ENCODE data around the gene CIB4. TPM values are rescaled to one million over a fixed set of nuclear protein-coding genes. Genes with fewer than 3 reads are reported as not detected.

Gene CIB4
- total and polyA plus RNA-seq, 9 donors: 3.9 TPM; not detected in 8

DNA sequence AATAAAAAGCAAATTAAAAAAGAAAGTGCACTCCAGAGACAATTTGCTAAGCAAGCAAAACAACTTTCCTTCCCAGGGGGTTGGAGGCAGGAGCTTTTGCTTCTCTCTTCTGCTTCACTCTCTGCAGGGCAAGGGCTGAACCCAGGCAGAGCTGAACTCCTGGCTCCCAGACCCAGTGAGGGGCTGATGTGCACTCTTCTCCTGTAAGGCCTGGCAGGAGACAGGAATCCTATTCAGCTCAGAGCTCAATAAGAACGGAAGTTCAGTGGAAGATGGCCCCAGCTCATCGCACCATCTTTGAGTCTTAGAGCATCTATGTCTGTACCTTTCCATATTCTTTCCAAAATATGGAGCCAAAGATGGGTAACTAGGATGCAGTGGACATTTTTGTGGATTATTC is 29.1 kb downstream of the CIB4 start:
- no peak for DNase-seq
- TF ChIP-seq EP300 (IDR thresholded peaks at IDR 0.05) (no peak), CTCF (IDR thresholded peaks at IDR 0.05) (no peak), POLR2A (IDR thresholded peaks at IDR 0.05) (no peak)
- Histone ChIP-seq H3K4me3 (no peak overlapping the region), H3K36me3 (no peaks in the 10 kb centered on the region), H3K4me1 (ENCODE audit: insufficient read depth) (peaks cover 14% of the 10 kb centered on the region), H3K9me3 (no peaks in the 10 kb centered on the region), H3K27me3 (no peaks in the 10 kb centered on the region), H3K27ac (no peak overlapping the region)
- 93 to 95% (median 94%) methylated on average over 2 of the region's 2 CpGs for WGBS, 3 donors
- intact Hi-C loops (cut with DNase I): loop anchor here in 1 of 4 donors (2.0 kb wide), 1 partner anchor 125 kb away; no protein-coding TSS in a partner anchor

GRCh38 chr2:26610504-26611335 is 30.4 kb downstream of the CIB4 start:
- TF ChIP-seq EP300 (IDR thresholded peaks at IDR 0.05) (no peak), POLR2A (IDR thresholded peaks at IDR 0.05) (no peak), CTCF (IDR thresholded peaks at IDR 0.05) (no peak)
- Histone ChIP-seq H3K27ac (no peak overlapping the region), H3K4me3 (no peak overlapping the region), H3K36me3 (no peaks in the 10 kb centered on the region), H3K4me1 (ENCODE audit: insufficient read depth) (peaks cover 14% of the 10 kb centered on the region), H3K9me3 (no peaks in the 10 kb centered on the region), H3K27me3 (no peaks in the 10 kb centered on the region)
- 57 to 71% (median 64%) methylated on average over 7 of the region's 7 CpGs for WGBS, 3 donors
- intact Hi-C loops (cut with DNase I): no loop called here
- DNase-seq: no peak

- Histone ChIP-seq H3K27ac (no peak overlapping the region), H3K27me3 (no peaks in the 10 kb centered on the region), H3K36me3 (no peaks in the 10 kb centered on the region), H3K4me3 (no peak overlapping the region), H3K9me3 (no peaks in the 10 kb centered on the region), H3K4me1 (ENCODE audit: insufficient read depth) (peaks cover 13% of the 10 kb centered on the region)
- no peak for TF ChIP-seq EP300 (IDR thresholded peaks at IDR 0.05)
- TF ChIP-seq POLR2A (IDR thresholded peaks at IDR 0.05): no peak
- no peak for TF ChIP-seq CTCF (IDR thresholded peaks at IDR 0.05)
- intact Hi-C loops (cut with DNase I): loop anchor here in 2 of 4 donors (5.0 kb wide), 2 partner anchors 132 to 137 kb away; no protein-coding TSS in a partner anchor
- WGBS, 3 donors: 89% methylated on average over 10 of the region's 10 CpGs
- DNase-seq: no peak
Observed at GRCh38 chr2:26609839-26610277, 31.3 kb downstream of the CIB4 start.

DNA sequence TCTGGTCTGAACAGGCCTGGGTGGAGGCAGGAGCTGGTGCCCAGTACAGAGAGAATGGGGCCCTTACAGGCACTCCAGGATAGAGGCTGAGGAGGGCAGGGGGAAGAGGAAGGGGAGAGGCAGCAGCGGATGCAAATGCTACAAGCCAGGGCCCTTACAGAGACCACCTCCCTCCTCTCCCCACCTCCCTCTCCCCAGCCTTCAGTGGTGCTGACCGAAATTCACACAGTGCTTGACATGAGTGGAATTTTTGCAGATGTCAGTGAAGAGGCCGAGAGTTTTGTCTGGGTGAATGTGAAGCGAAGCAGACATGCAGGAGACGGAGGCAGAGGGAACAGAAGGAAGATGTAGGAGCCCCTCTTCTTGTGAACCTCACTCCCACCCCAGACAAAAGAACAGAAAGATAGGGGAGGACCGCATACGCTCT is 31.9 kb downstream of the CIB4 start:
- H3K9me3 ChIP-seq: no peaks in the 10 kb centered on the region
- 61 to 68% (median 65%) methylated on average over 7 of the region's 7 CpGs for WGBS, 3 donors
- no peak overlapping the region for H3K27ac ChIP-seq
- DNase-seq: no peak
- no peaks in the 10 kb centered on the region for H3K27me3 ChIP-seq
- H3K4me3 ChIP-seq: no peak overlapping the region
- intact Hi-C loops (cut with DNase I): loop anchor here in 2 of 4 donors (5.0 kb wide), 2 partner anchors 133 to 138 kb away; no protein-coding TSS in a partner anchor
- TF ChIP-seq POLR2A (IDR thresholded peaks at IDR 0.05) (no peak), CTCF (IDR thresholded peaks at IDR 0.05) (no peak), EP300 (IDR thresholded peaks at IDR 0.05) (no peak)
- H3K36me3 ChIP-seq: no peaks in the 10 kb centered on the region
- H3K4me1 ChIP-seq (ENCODE audit: insufficient read depth): peaks cover 9% of the 10 kb centered on the region

Measured in ovary (tissue), 9 donors.